GM18858 (cell line): Measurements from ENCODE around the gene PEG3.

ENCODE experiments used
- ATAC-seq: cut with Tn5 transposase; IDR thresholded peaks from one replicate; pipeline ENCODE4 v1.9.1; 2021; ENCODE audit not compliant: unreplicated experiment

The PEG3 gene

DNA sequence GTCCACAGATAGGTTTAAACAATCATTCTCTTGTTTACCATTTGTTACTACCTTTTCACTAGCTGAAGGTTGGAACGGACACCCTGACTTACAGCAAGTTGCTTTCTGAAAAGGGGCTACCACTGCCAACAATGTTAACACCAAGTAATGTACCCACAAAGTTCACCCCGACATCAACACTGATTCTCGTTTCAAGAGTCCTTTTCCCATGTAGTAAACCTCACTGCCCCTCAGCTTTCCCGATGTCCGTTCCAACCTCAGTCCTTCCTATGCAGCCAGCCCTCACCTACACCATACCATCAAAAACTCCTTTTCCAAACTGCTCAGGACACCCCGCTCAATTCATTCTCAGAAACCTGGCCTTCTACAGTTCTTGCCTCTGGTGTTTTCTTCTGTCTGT lies 29.0 kb downstream of the PEG3 start:
- no peak for ATAC-seq

DNA sequence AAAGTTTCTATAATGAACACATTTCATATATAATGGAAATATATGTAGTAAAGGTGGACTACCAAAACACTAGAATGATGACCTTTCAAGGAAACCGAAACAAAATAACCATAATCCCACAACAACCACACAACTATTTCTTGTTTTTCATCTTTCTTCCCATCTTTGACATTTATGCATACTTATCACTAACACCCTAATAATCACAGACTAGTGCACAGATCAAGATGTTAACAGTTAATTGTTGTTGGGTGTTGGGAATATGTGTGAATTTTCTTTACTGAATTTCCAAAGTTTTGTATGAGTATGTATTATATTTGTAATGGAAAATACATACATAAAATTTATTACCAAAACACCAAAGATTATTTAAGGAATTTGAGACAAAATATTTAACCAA lies 30.3 kb downstream of the PEG3 start:
- no peak for ATAC-seq

DNA sequence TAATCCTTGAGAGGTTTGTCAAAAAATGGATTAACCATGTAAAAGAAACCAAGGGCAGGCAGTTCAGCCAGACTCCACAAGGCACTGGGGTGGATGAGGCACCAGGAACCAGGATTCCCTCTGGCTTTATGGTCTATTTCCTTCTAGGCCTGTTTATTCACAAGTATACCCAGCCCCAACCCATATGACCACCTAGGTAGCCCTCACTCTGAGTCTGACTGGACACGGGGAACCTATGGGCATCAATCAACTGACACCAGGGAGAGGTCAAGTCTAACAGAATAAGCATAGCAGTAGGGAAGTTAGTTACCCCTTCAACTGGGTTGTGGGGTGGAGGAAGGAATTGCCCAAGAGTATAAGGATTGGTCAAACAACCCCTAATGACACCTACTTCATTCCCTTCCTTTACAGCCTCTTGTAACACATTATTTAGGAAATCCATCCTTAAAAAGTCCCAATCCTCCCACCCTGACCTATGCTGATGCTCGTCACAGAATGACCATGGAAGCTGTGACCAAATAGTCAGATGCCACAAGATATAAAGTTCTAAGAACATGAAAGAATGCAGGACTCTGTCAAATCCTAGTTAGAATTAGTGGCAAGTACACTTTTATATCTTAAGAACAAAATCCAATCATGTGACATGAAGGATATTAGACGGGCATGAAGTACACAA lies 31.7 kb downstream of the PEG3 start:
- ATAC-seq = no peak

DNA sequence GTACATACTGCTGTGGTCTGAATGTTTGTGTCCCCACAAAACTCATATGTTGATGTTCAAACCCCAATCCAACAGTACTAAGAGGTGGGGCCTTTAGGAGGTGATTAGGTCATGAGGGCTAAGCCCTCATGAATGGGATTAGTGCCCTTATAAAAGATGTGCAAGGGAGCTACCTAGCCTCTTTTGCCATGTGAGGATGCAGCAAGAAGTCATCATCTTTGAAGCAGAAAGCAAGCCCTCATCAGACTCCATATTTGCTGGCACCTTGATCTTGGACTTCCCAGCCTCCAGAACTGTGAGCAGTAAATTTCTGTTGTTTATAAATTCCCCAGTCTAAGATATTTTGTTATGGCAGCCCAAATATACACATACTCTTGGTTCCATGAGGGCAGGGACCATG lies 33.9 kb downstream of the PEG3 start:
- ATAC-seq = no peak
